WERI-Rb-1 (cell line): ENCODE data around the gene ADISSP.

Experiments
- DNase-seq: peaks from one replicate; pipeline ENCODE4 v3.0.0-alpha.2; 2020
- H3K27ac ChIP-seq: fragments of 250-450 bp; sonication (Bioruptor Pico); 2 replicates; pipeline ENCODE4 v1.5.1; 2020; ENCODE audit warnings: mild to moderate bottlenecking, moderate library complexity
- H3K27me3 ChIP-seq: fragments of 250-450 bp; sonication (Bioruptor Pico); 2 replicates; pipeline ENCODE4 v1.5.1; 2021; ENCODE audit warnings: mild to moderate bottlenecking, low read depth, moderate library complexity; ENCODE audit not compliant: insufficient read depth, severe bottlenecking
- H3K36me3 ChIP-seq: fragments of 250-450 bp; sonication (Bioruptor Pico); 2 replicates; pipeline ENCODE4 v1.5.1; 2020; ENCODE audit warnings: mild to moderate bottlenecking, moderate library complexity
- H3K4me3 ChIP-seq: 2 replicates; pipeline ENCODE4 v1.5.1; 2011; ENCODE audit warnings: low read depth, mild to moderate bottlenecking, control low read depth, low read length
- H3K9me3 ChIP-seq: fragments of 250-450 bp; sonication (Bioruptor Pico); 2 replicates; pipeline ENCODE4 v1.5.1; 2021; ENCODE audit warnings: mild to moderate bottlenecking, moderate library complexity; ENCODE audit not compliant: severe bottlenecking
- TF ChIP-seq, protein P1 (sequence below): IDR thresholded peaks from 2 replicates; pipeline ENCODE4 v1.5.1; 2011; ENCODE audit warnings: low read depth, mild to moderate bottlenecking, control low read depth, inconsistent platforms, low read length

Gene ADISSP

DNA sequence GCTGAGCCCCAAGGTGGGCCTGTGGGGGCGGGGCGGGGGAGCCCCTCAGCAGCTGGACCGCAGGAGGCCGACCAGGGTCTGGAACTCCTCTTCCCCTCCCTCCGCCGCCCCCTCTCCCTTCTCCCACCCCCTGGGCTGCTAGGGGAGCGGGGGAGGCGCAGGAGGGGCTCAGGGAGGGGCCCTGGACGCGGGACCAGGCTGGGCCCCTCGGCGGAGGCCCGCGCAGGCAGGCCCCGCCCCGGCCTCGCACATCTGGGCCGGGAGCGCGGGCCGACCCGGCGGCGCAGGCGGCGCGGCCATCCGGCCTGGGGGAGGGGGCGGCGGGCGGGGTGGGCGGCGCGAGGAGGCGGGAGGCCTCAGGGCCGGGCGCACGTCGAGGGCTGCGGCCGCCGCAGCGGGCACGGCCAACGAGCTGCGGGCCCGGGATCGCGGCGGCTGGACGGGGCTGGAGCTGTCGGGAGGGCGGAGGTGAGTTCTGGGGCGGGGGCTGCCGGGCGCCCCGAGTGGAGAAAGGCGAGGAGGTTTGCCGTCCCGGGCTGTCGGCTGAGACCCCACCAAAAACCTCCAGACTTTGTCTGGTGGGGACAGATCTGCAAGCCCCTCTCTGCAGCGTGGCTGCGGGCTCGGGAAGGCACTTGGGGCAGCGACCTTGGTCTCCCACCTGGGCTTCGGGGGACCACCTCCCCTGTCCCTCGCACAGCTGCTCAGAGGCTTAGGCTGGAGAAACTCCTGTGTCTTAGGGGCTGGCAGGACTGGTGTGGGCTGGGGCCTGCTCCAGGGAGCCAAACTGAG lies 35.0 kb downstream of the ADISSP start, which contains the start of gene HSPA12B:
Gene HSPA12B (plus strand): TSS at position 359 of the 792 bp plus-strand sequence. CDS start 5,990 bp downstream, outside the sequence.
- no peak for DNase-seq
- H3K9me3 ChIP-seq: no peaks in the 10 kb centered on the region
- H3K4me3 ChIP-seq: no peak within 1 kb of the TSS
- H3K36me3 ChIP-seq: no peaks in the 10 kb centered on the region
- H3K27ac ChIP-seq: no peak within 1 kb of the TSS
- TF ChIP-seq, protein P1, sequence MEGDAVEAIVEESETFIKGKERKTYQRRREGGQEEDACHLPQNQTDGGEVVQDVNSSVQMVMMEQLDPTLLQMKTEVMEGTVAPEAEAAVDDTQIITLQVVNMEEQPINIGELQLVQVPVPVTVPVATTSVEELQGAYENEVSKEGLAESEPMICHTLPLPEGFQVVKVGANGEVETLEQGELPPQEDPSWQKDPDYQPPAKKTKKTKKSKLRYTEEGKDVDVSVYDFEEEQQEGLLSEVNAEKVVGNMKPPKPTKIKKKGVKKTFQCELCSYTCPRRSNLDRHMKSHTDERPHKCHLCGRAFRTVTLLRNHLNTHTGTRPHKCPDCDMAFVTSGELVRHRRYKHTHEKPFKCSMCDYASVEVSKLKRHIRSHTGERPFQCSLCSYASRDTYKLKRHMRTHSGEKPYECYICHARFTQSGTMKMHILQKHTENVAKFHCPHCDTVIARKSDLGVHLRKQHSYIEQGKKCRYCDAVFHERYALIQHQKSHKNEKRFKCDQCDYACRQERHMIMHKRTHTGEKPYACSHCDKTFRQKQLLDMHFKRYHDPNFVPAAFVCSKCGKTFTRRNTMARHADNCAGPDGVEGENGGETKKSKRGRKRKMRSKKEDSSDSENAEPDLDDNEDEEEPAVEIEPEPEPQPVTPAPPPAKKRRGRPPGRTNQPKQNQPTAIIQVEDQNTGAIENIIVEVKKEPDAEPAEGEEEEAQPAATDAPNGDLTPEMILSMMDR: no peak
- no peaks in the 10 kb centered on the region for H3K27me3 ChIP-seq

- Histone ChIP-seq H3K9me3 (no peaks in the 10 kb centered on the region), H3K36me3 (no peaks in the 10 kb centered on the region), H3K27me3 (no peaks in the 10 kb centered on the region), H3K4me3 (no peak overlapping the region), H3K27ac (no peak overlapping the region)
- TF ChIP-seq, protein P1: no peak
- DNase-seq: no peak
These were observed 35.6 kb downstream of the ADISSP start for GRCh38 chr20:3731944-3732326.

GRCh38 chr20:3730803-3731672 lies 36.5 kb downstream of the ADISSP start:
- Histone ChIP-seq H3K4me3 (no peak overlapping the region), H3K9me3 (no peaks in the 10 kb centered on the region), H3K27me3 (no peaks in the 10 kb centered on the region), H3K27ac (no peak overlapping the region), H3K36me3 (no peaks in the 10 kb centered on the region)
- no peak for DNase-seq
- TF ChIP-seq, protein P1: no peak

GRCh38 chr20:3729811-3730540 lies 37.6 kb downstream of the ADISSP start:
- Histone ChIP-seq H3K36me3 (no peaks in the 10 kb centered on the region), H3K9me3 (no peaks in the 10 kb centered on the region), H3K27ac (no peak overlapping the region), H3K27me3 (no peaks in the 10 kb centered on the region), H3K4me3 (no peak overlapping the region)
- TF ChIP-seq, protein P1: no peak
- no peak for DNase-seq

DNA sequence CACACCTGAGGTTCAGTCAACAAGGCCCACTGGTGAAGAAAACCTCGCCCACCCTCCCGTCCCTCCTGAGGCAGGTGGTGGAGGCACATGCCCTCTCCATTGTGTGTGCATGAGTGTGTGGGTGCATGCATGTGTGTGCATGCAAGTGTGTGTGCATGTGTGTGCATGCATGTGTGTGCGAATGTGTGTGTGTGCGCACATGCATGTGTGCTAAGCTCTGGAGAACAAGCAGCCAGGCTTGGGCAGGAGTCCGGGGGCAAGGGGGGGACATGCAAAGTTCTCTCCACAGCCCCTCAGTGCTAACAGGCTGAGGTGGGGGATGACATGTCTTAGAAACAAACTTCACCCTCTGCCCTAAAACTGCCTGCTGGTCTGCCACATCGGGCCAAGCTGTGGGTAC lies 38.2 kb downstream of the ADISSP start:
- H3K36me3 ChIP-seq: no peaks in the 10 kb centered on the region
- no peak overlapping the region for H3K4me3 ChIP-seq
- no peak for DNase-seq
- no peak overlapping the region for H3K27ac ChIP-seq
- TF ChIP-seq, protein P1: no peak
- H3K27me3 ChIP-seq: no peaks in the 10 kb centered on the region
- no peaks in the 10 kb centered on the region for H3K9me3 ChIP-seq
